ENCODE results near the gene PLXNC1.

DNA sequence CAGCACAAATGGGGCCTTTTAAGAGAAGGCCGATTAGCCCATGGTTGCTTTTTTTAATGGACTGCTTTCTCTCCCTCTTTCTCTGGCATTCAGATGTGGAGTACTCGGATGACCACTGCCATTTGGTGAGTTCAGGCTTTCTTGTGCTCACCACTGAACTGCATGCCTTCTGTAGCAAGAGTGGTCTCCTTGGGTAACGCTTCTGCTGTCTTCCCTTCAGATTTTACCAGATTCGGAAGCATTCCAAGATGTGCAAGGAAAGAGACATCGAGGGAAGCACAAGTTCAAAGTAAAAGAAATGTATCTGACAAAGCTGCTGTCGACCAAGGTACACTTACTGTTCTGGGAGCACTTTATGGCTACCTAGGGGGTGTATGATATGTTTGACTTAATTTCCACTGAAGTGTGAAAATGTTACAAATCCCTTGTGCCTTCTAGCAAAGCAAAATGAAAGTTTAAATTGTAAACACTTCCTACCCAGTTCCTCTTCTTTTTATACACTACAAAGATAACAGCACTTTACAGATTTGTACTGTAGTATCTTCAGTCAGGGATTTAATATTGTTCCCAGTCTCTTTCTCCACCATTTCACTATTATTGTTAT is 148.8 kb downstream of the PLXNC1 start:
- TF ChIP-seq, protein P1, sequence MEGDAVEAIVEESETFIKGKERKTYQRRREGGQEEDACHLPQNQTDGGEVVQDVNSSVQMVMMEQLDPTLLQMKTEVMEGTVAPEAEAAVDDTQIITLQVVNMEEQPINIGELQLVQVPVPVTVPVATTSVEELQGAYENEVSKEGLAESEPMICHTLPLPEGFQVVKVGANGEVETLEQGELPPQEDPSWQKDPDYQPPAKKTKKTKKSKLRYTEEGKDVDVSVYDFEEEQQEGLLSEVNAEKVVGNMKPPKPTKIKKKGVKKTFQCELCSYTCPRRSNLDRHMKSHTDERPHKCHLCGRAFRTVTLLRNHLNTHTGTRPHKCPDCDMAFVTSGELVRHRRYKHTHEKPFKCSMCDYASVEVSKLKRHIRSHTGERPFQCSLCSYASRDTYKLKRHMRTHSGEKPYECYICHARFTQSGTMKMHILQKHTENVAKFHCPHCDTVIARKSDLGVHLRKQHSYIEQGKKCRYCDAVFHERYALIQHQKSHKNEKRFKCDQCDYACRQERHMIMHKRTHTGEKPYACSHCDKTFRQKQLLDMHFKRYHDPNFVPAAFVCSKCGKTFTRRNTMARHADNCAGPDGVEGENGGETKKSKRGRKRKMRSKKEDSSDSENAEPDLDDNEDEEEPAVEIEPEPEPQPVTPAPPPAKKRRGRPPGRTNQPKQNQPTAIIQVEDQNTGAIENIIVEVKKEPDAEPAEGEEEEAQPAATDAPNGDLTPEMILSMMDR (IDR thresholded peaks at IDR 0.05): no peak
- no peak for TF ChIP-seq EZH2 (IDR thresholded peaks at IDR 0.05; ENCODE audit: borderline replicate concordance, insufficient read depth, low read depth, low read length, poor library complexity, severe bottlenecking)

Measured in B cell (primary cell).